K562 (cell line): Measurements from ENCODE around the gene CAPZB. TPM values are rescaled to one million over a fixed set of nuclear protein-coding genes. Genes with fewer than 3 reads are reported as not detected.

Source experiments
- CTBP1 ChIP-seq: fragments of 450-650 bp; IDR thresholded peaks from 2 replicates; pipeline ENCODE4 v1.6.1; 2016; ENCODE audit warnings: borderline replicate concordance
- CTCF ChIP-seq, 3 experiments: IDR thresholded peaks in 2 of 3; conservative IDR thresholded peaks in 1 of 3; 2 replicates each; pipeline ENCODE4 v1.5.1; 2011 to 2012; ENCODE audit warnings: low read length in 3 of 3, mild to moderate bottlenecking in 3 of 3, control low read depth in 2 of 3, improper control_type of control experiment in 1 of 3, inconsistent platforms in 1 of 3, low read depth in 1 of 3, mixed read lengths in 1 of 3, moderate library complexity in 1 of 3; ENCODE audit not compliant: insufficient read depth in 2 of 3
- PCBP2 ChIP-seq: fragments of 200-400 bp; formaldehyde crosslinking; IDR thresholded peaks from 2 replicates; pipeline ENCODE4 v1.6.1; 2018; ENCODE audit warnings: low read length, low read depth, mild to moderate bottlenecking, moderate library complexity; ENCODE audit not compliant: poor library complexity, severe bottlenecking
- SOX6 ChIP-seq: fragments of 450-650 bp; IDR thresholded peaks from 2 replicates; pipeline ENCODE4 v1.6.1; 2014; ENCODE audit warnings: mild to moderate bottlenecking
- ZBTB33 ChIP-seq: sonication (generic); formaldehyde crosslinking; IDR thresholded peaks from 2 replicates; pipeline ENCODE4 v1.8.1; 2023; ENCODE audit warnings: mild to moderate bottlenecking, missing genetic modification reagents
- ZNF23 ChIP-seq: fragments of 250-450 bp; sonication (Bioruptor Pico); IDR thresholded peaks from 2 replicates; pipeline ENCODE4 v1.4.0; 2020; ENCODE audit warnings: mild to moderate bottlenecking
- ZNF518B ChIP-seq: fragments of 250-450 bp; sonication (Bioruptor Pico); IDR thresholded peaks from 2 replicates; pipeline ENCODE4 v1.5.0; 2021; ENCODE audit warnings: mild to moderate bottlenecking, moderate library complexity
- ZNF639 ChIP-seq, 2 experiments: fragments of 200-800 bp in 1 of 2; sonication (Bioruptor generic) in 1 of 2; sonication (generic) in 1 of 2; formaldehyde crosslinking in 1 of 2; IDR thresholded peaks in 1 of 2; conservative IDR thresholded peaks in 1 of 2; 2 replicates each; pipeline versions ENCODE4 v1.5.0 to v1.6.1; 2016 to 2020; ENCODE audit warnings: missing compliant biosample characterization in 1 of 2, missing genetic modification characterization in 1 of 2, missing genetic modification reagents in 1 of 2
- polyA plus RNA-seq, 8 experiments: library from polyadenylated mRNA; depleted of rRNA in 4 of 8; stranded (reverse) in 5 of 8; unstranded in 3 of 8; fragments of >200 nt; fragmentation: Nextera tagmentation in 2 of 8; fragmentation: Illumina TruSeq in 1 of 8; extraction: Ambion mirVana in 2 of 8; extraction: Trizol in 1 of 8; gene quantifications; 2 replicates each; pipeline versions ENCODE4 v1.2.1 to v1.2.3, GENCODE V29; 2011 to 2014; ENCODE audit warnings: inconsistent platforms in 1 of 8, missing spikeins in 1 of 8
- total RNA-seq, 7 experiments: library from RNA; depleted of rRNA in 6 of 7; stranded (reverse); fragments of >200 nt in 6 of 7; fragmentation: Illumina TruSeq in 2 of 7; extraction: Trizol in 2 of 7; gene quantifications; 2 replicates each; pipeline versions ENCODE4 v1.2.1 to v1.2.3, GENCODE V29; 2011 to 2021; ENCODE audit warnings: low replicate concordance in 1 of 7

The CAPZB gene
- total and polyA plus RNA-seq, 9 of the 15 experiments (the other 6 are each of a cell fraction or from before 2014, with no cell fraction given) = 57.6 to 297 (median 125) TPM

- TF ChIP-seq ZNF518B (CRISPR knock-in tag) (no peak), ZBTB33 (CRISPR knock-in tag) (peak; percentile 28; the same call in 1 of the 2 replicates), SOX6 (no peak), CTCF (IDR thresholded peaks at IDR 0.05 in 2 of 3, conservative IDR thresholded peaks at IDR 0.05 in 1 of 3; ENCODE audit: insufficient read depth in 2 of 3, low read depth in 1 of 3, low read length in 3 of 3) (peak in 2 of 3 experiments; percentile 25 to 27; a peak in 2 of 6 replicates), PCBP2 (no peak), ZNF639 (CRISPR knock-in tag; conservative IDR thresholded peaks at IDR 0.05 in 1 of 2, IDR thresholded peaks at IDR 0.05 in 1 of 2) (no peak), ZNF23 (CRISPR knock-in tag) (no peak), CTBP1 (no peak)
Measured at GRCh38 chr1:19445417-19446342, 39.7 kb downstream of the CAPZB start (continued).
